BJ (cell line): Measurements from ENCODE around the gene GLP2R. TPM values are rescaled to one million over a fixed set of nuclear protein-coding genes. Genes with fewer than 3 reads are reported as not detected.

ENCODE experiments used
- CTCF ChIA-PET: fragments of 350-600 bp; formaldehyde crosslinking; extraction: SDS; loops from one replicate; lab custom pipeline; 2021; ENCODE audit warnings: antibody characterized with exemption, inconsistent platforms; lab: Yijun Ruan, JAX
- POLR2A ChIA-PET: fragments of 300-600 bp; sonication (Branson Sonifier 250); formaldehyde crosslinking; extraction: SDS; loops from one replicate; lab custom pipeline; 2021; ENCODE audit warnings: antibody characterized with exemption; lab: Charles Lee
- DNase-seq: peaks from one replicate; pipeline ENCODE4 v3.0.0-alpha.2; 2011; ENCODE audit warnings: low read depth
- H3K27me3 ChIP-seq: 2 replicates; pipeline ENCODE4 v1.6.0; 2011; ENCODE audit warnings: low read length; ENCODE audit not compliant: control insufficient read depth, insufficient read depth
- H3K36me3 ChIP-seq: 2 replicates; pipeline ENCODE4 v1.5.1; 2011; ENCODE audit warnings: low read length; ENCODE audit not compliant: control insufficient read depth, insufficient read depth
- H3K4me3 ChIP-seq: 2 replicates; pipeline ENCODE4 v1.5.1; 2011; ENCODE audit warnings: low read depth, mild to moderate bottlenecking, control low read depth, low read length
- polyA plus RNA-seq: library from polyadenylated mRNA; depleted of rRNA; stranded (reverse); fragments of >200 nt; gene quantifications from 2 replicates; pipeline ENCODE4 v1.2.3, GENCODE V29; 2011
- TF ChIP-seq, protein P1 (sequence below): IDR thresholded peaks from 2 replicates; pipeline ENCODE4 v1.5.1; 2011; ENCODE audit warnings: low read depth, mild to moderate bottlenecking, control low read depth, inconsistent platforms, low read length, moderate library complexity; ENCODE audit not compliant: insufficient read depth

The GLP2R gene
- polyA plus RNA-seq, 1 experiment = 0.05 TPM

DNA sequence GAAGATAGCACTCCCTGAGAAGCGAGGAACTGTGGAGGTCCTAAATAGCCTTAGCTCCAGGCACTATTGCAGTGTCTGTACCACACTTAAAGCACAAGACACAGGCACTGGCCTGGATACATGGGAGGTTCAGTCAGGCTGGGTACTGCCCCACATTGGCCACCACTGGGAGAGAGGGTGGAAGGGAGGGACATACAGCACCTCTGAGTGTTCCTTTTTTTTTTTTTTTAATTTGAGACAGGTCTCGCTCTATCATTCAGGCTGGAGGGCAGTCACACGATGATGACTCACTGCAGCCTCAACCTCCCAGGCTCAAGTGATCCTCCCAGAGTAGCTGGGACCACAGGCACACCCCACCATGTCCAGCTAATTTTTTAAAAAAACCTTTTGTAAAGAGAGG, 5.3 kb upstream of the GLP2R start:
- POLR2A ChIA-PET = no interaction called here
- no peak for DNase-seq
- TF ChIP-seq, protein P1, sequence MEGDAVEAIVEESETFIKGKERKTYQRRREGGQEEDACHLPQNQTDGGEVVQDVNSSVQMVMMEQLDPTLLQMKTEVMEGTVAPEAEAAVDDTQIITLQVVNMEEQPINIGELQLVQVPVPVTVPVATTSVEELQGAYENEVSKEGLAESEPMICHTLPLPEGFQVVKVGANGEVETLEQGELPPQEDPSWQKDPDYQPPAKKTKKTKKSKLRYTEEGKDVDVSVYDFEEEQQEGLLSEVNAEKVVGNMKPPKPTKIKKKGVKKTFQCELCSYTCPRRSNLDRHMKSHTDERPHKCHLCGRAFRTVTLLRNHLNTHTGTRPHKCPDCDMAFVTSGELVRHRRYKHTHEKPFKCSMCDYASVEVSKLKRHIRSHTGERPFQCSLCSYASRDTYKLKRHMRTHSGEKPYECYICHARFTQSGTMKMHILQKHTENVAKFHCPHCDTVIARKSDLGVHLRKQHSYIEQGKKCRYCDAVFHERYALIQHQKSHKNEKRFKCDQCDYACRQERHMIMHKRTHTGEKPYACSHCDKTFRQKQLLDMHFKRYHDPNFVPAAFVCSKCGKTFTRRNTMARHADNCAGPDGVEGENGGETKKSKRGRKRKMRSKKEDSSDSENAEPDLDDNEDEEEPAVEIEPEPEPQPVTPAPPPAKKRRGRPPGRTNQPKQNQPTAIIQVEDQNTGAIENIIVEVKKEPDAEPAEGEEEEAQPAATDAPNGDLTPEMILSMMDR = no peak
- Histone ChIP-seq H3K36me3 (no peaks in the 10 kb centered on the region), H3K4me3 (no peak overlapping the region), H3K27me3 (no peaks in the 10 kb centered on the region)
- CTCF ChIA-PET = interaction anchor here (1.4 kb wide), 1 partner anchor 11 kb away, joined by 4 read pairs; no protein-coding TSS in a partner anchor

- no peaks in the 10 kb centered on the region for H3K27me3 ChIP-seq
- no peak for DNase-seq
- H3K36me3 ChIP-seq = no peaks in the 10 kb centered on the region
- TF ChIP-seq, protein P1 = no peak
- no peak within 1 kb of the TSS for H3K4me3 ChIP-seq
- ChIA-PET CTCF (no interaction called here), POLR2A (no interaction called here)
These were observed 3.8 kb upstream of the GLP2R start, which contains the start of gene GSG1L2 for GRCh38 chr17:9821921-9822320. TSS of gene GSG1L2 (minus strand) at chr17:9822079. CDS start at chr17:9822071, 8 bp downstream.

DNA sequence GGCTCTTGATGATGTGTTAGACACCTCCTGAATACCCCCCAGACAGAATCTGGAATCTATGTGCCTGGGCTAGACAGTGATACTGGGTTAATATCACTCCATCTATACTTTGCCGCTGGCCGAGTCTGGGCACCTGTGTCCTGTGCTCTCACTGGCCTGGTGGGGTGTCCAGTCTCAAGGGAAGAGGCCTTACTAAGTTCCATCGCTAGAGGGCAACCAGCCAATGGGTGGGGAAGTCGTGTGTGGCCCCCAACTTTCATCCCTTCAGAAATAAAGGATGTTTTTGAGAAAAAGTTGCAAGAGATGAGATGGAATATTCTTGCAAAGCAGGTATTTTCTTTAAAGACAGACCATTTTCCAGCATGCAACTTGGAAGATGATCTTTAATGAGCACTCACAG, 1.6 kb upstream of the GLP2R start:
- no peak for DNase-seq
- no peak overlapping the region for H3K4me3 ChIP-seq
- H3K27me3 ChIP-seq = no peaks in the 10 kb centered on the region
- TF ChIP-seq, protein P1 = no peak
- POLR2A ChIA-PET = no interaction called here
- no peaks in the 10 kb centered on the region for H3K36me3 ChIP-seq
- CTCF ChIA-PET = no interaction called here

DNA sequence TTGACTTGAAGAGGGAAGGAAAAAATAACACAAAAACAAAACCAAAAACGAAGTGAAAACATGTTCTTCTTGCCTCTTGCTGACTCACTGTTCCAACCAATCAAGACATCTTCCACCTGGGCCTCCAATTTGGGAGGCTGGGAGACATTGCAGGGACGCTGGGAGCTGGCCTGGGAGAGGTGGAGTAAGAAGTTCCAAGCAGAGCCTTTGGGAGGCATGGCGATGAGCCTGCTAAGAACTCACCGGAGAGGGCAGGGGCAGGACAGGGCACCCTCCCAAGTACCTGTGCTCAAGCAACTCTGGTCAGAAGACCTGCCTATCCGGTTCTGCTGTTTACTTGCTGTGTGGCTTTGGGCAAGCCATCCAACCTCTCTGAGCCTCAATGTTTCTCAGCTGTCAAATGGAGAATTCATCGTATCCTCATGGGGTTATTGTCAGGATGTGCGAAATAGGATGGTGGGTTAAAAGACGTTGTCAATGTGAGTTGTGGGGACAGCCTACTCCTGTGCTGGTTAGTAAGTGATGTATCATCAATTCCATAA, 856 bp upstream of the GLP2R start:
- H3K4me3 ChIP-seq = no peak overlapping the region
- no peaks in the 10 kb centered on the region for H3K36me3 ChIP-seq
- ChIA-PET POLR2A (no interaction called here), CTCF (no interaction called here)
- H3K27me3 ChIP-seq = no peaks in the 10 kb centered on the region
- DNase-seq = no peak
- TF ChIP-seq, protein P1 = no peak

DNA sequence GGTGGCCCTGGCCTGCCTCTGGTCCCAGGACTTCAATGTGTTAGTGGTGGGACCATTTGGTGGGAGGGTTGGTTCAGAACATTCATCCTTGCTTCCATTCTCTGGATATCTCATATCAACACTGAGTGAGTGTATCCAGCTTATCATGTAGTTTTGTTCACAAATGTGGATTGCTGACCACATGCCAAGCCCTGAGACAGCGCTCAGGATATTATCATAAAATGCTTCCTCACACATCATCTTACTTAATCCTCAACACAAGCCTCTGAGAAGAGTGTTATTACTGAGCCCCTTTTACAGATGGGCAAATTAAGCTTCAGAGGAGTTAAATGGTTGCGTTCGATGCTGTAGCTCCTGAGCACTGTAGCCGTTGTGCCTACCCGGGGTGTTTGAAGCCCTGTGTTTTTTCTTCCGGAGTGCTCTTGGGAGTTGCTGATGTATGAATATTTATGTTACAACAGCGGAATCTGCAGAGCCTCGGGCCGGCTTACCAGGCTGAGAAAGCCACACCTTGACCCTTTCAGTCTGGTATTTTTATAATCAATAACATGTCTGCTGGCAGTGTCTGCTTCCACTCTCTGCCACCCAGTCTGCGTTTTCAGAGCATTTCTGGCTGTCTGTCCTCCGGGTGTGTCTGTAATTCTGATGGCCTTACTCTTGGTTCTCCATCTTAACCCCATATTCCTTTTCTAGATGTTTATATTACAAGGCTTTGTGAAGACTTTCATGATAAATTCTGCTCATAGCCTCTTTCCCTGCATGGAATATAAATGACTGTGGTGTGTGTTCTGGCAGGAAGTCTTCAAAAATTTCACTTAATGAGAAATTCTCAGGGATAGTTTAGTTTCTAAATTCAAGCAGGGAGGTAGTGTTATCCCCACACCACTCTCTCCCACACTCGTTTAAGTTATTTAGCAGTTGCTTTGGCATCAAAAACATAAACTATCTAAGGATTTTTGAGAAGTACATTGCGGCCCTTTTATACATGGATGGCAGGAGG, 2.9 kb downstream of the GLP2R start:
- DNase-seq = no peak
- POLR2A ChIA-PET = no interaction called here
- TF ChIP-seq, protein P1 = no peak
- Histone ChIP-seq H3K27me3 (no peaks in the 10 kb centered on the region), H3K36me3 (no peaks in the 10 kb centered on the region), H3K4me3 (no peak overlapping the region)
- CTCF ChIA-PET = no interaction called here
